SHP77 (cell line): ENCODE results near the gene HNRNPH3.

ENCODE experiments used
- DNase-seq, 2 experiments: peaks; one replicate each; lab custom pipeline; 2025; lab: John Stamatoyannopoulos, UW

HNRNPH3 gene

GRCh38 chr10:68330852-68331454 lies 911 bp upstream of the HNRNPH3 start:
- no peak for DNase-seq

- DNase-seq, result peak; percentile 4 to 28
Observed at GRCh38 chr10:68332259-68333057, 594 bp downstream of the HNRNPH3 start, which contains the start of gene PBLD. PBLD (minus strand) TSS chr10:68332928; CDS start chr10:68306844, 26,084 bp downstream.

- DNase-seq, result no peak
Observed at GRCh38 chr10:68333058-68333395, 1.2 kb downstream of the HNRNPH3 start.

- DNase-seq, result no peak
Observed at GRCh38 chr10:68333440-68334431, 1.9 kb downstream of the HNRNPH3 start.

- no peak for DNase-seq
Observed at GRCh38 chr10:68334672-68335467, 3.0 kb downstream of the HNRNPH3 start.

- no peak for DNase-seq
Observed at GRCh38 chr10:68336754-68337351, 5.0 kb downstream of the HNRNPH3 start.

GRCh38 chr10:68340358-68341080 lies 8.7 kb downstream of the HNRNPH3 start:
- DNase-seq, result no peak

GRCh38 chr10:68342909-68343516 lies 11.1 kb downstream of the HNRNPH3 start:
- DNase-seq, result no peak

GRCh38 chr10:68345621-68346020 lies 13.8 kb downstream of the HNRNPH3 start:
- no peak for DNase-seq

- no peak for DNase-seq
Observed at GRCh38 chr10:68346774-68347173, 14.9 kb downstream of the HNRNPH3 start.

GRCh38 chr10:68348265-68348741 lies 16.4 kb downstream of the HNRNPH3 start:
- DNase-seq, result peak; percentile 7 to 8

- DNase-seq, result no peak
Observed at GRCh38 chr10:68353537-68353936, 21.7 kb downstream of the HNRNPH3 start.

GRCh38 chr10:68359189-68359588 lies 27.3 kb downstream of the HNRNPH3 start:
- DNase-seq, result no peak

- DNase-seq, result no peak
Observed at GRCh38 chr10:68362590-68362989, 30.7 kb downstream of the HNRNPH3 start.

GRCh38 chr10:68364101-68364886 lies 32.4 kb downstream of the HNRNPH3 start:
- DNase-seq, result no peak

- no peak for DNase-seq
Observed at GRCh38 chr10:68365611-68366010, 33.7 kb downstream of the HNRNPH3 start.

- no peak for DNase-seq
Observed at GRCh38 chr10:68366600-68366999, 34.7 kb downstream of the HNRNPH3 start.

- DNase-seq, result no peak
Observed at GRCh38 chr10:68367121-68367520, 35.3 kb downstream of the HNRNPH3 start.

GRCh38 chr10:68371604-68372003 lies 39.7 kb downstream of the HNRNPH3 start:
- DNase-seq, result no peak
